ENCODE measurements around the gene PSMC3.
A peak's percentile ranks its signal among the peaks of the same experiment; 100 is the strongest.

The PSMC3 gene

DNA sequence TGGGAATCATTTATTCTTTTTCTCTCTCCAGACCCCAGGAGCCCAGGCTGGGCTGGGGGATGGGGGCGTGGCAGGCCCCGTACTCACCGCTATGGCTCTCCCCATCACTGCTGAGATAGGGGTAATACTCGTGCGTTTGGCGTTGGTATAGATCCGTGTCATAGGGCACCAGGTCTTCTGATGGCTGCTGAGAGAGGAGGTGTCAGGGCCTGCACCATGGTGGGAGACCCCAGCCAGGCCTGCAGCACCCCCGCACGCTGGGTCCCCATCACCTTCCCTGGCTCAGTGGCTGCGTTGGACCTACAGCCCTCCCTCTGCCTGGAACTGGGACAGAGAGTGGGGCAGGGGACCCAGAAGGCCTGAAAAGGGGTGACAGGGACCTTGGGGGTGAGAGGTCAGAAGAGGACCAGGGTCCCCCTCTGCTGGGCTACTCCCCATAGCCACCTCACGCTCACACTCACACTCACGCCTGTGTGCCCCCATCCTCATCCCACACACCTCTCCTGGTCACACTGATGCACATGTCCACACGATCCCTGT lies 50.6 kb downstream of the PSMC3 start:
- no peak for DNase-seq (ENCODE audit: low read depth)

DNA sequence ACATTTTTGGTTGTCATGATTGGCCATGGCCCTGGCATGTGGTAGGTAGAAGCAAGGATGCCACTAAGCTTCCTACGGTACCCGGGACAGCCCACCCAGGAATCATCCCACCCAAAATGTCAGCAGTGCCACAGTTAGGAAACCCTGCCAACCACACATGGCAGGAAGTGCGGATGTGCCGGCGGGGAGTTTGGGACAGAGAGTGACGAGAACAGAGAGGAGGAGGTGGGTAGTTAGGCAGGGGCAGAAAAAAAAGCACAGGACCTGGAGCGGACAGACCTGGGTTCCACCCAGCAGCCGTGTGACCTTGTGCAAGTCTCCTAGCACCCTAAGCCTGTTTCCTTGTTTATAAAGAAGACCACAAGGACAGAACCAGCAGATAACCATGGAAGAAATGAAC lies 51.2 kb downstream of the PSMC3 start:
- no peak for DNase-seq (ENCODE audit: low read depth)

DNA sequence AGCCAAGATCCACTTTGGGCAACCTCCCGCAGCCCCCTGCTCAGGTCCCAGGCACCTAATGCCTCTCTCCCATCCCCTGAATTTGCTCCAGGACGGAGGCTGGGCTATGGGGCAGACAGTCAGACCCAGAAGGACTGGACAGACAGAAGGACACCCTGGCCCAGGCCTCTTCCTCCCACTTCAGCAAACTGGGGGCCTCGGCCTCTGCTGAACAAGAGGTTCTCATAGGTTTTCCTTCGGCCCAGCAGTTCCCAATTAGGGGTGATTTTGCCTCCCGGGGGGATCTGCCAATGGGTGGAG lies 51.6 kb downstream of the PSMC3 start:
- no peak for DNase-seq (ENCODE audit: low read depth)

DNA sequence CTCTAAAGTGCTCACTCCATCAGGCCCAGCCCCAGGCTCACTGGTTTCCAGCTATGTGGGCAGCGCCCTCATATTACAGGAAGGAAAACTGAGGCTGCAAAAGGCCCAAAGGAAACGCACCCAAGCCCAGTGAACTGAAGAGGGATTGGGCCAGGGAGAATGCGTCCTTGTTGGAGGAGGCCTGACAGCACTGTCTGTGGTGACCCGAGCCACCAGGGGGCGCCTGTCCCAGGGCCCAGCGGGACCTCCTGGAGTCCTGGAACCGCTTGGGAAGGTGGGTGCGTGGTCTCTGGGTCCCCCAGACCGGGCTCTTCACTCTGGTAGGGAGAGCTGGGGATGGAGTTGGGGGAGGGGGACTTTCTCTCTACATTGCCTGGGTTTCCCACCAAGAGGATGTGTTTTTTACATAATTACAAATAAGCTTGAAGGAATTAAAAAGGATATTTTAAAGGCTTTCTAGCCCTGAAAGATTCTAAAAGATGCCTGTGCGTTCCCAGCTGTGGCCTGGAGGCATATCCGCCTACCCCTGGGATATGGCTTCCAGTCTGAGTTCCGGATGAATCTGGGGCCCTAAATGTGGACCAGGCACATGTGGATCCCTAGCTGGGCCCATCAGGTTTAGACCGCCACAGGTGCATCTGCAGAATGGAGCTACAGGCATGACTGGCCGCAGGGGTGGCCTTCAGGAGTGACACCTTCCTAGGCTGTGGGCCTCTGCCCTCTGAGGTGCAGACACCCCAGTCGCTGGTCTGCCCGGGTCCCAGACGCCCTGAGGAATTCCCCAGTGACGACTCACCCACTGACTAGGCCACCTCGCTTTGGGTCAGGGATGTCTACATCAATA lies 52.1 kb downstream of the PSMC3 start:
- peak; percentile 79 for DNase-seq (ENCODE audit: low read depth)

DNA sequence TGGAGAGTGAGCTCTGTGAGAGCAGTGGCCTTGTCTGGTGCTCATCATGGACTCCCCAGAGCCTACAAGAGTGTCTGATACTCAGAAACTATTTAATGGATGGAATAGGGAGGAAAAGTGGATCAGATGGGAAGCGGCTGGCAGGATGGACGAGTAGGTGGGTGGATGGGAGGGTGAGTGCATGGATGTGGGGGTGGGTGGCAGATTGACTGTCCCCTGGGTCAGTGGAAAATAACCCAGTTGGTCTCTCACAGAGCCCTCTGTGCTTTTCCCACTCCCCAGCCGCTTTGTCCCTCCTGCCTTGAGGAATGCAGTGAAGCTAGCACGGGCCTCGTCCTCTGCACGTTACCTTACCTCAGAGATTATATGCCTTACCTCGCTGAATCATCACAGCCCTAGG lies 53.8 kb downstream of the PSMC3 start:
- DNase-seq (ENCODE audit: low read depth): no peak

DNA sequence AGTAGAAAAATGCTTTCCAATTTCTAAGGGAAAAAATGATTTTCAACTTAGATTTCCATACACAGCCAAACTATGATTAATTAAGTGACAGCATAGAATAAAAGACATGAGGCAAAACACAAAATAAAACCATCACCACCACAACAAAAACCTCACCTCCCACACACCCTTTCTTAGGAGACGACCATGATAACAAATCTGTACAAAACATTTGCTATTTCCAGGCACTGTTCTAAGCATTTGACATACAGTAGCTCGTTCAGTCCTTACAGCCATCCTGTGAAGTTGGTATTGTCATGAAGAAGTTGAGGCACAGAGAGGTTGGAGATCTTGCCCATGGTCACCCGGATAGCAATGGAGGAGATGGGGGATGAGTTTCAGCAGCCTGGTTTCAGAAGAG lies 56.6 kb downstream of the PSMC3 start:
- DNase-seq (ENCODE audit: low read depth): no peak

Data from activated T-helper 9 cell treated with anti-CD3 and anti-CD28 coated beads, Interleukin-2, amount 50 U/mL, for 16 hours (primary cell).